ENCODE results near the gene OR4D6. TPM values are rescaled to one million over a fixed set of nuclear protein-coding genes. Genes with fewer than 3 reads are reported as not detected.

OR4D6 gene
- total RNA-seq, 4 donors from 2014 or later: not detected

DNA sequence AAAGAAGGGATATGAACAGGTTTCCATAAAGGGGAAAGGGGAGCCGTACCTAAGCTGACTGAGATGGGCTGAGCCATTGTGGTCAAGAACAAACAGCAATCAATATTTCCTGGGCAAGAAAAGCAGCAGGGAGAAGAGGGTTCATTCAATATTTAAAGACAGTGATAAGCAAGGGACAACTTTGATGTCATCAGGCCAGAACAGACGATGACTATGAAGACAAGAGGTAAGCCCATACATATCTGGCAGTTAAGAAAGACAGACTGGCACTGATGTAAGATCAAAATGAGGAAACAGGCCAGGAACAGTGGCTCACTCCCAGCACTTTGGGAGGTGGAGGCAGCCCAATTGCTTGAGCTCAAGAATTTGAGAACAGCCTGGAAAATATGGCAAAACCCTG, 32.9 kb upstream of the OR4D6 start:
- Histone ChIP-seq H3K9me3 (no peaks in the 10 kb centered on the region), H3K36me3 (no peaks in the 10 kb centered on the region), H3K4me3 (no peak overlapping the region), H3K4me1 (no peaks in the 10 kb centered on the region), H3K27ac (replicated peaks in 1 of 4) (no peak overlapping the region), H3K27me3 (no peaks in the 10 kb centered on the region)
- 76% methylated on average over 2 of the region's 2 CpGs for WGBS
- no peak for TF ChIP-seq EP300 (IDR thresholded peaks at IDR 0.05)
- TF ChIP-seq, protein P1, sequence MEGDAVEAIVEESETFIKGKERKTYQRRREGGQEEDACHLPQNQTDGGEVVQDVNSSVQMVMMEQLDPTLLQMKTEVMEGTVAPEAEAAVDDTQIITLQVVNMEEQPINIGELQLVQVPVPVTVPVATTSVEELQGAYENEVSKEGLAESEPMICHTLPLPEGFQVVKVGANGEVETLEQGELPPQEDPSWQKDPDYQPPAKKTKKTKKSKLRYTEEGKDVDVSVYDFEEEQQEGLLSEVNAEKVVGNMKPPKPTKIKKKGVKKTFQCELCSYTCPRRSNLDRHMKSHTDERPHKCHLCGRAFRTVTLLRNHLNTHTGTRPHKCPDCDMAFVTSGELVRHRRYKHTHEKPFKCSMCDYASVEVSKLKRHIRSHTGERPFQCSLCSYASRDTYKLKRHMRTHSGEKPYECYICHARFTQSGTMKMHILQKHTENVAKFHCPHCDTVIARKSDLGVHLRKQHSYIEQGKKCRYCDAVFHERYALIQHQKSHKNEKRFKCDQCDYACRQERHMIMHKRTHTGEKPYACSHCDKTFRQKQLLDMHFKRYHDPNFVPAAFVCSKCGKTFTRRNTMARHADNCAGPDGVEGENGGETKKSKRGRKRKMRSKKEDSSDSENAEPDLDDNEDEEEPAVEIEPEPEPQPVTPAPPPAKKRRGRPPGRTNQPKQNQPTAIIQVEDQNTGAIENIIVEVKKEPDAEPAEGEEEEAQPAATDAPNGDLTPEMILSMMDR (IDR thresholded peaks at IDR 0.05): no peak
- TF ChIP-seq POLR2AphosphoS5 (IDR thresholded peaks at IDR 0.05): no peak
- no peak for TF ChIP-seq POLR2A (IDR thresholded peaks at IDR 0.05; ENCODE audit: low read depth)
- intact Hi-C loops (cut with DNase I): no loop called here
- DNase-seq (ENCODE audit: extremely low spot score): no peak

DNA sequence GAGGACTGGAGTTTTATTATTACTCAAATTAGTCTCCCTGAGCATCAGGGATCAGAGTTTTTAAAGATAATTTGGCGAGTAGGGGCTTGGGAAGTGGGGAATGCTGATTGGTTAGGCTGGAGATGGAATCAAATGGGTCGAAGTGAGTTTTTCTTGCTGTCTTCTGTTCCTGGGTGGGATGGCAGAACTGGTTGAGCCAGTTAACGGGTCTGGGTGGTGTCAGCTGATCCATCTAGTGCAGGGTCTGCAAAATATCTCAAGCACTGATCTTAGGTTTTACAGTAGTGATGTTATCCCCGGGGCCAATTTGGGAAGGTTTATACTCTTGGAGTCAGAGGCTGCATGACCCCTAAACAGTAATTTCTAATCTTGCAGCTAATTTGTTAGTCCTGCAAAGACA, 31.6 kb upstream of the OR4D6 start:
- Histone ChIP-seq H3K36me3 (no peaks in the 10 kb centered on the region), H3K4me1 (no peaks in the 10 kb centered on the region), H3K9me3 (no peaks in the 10 kb centered on the region), H3K27me3 (no peaks in the 10 kb centered on the region), H3K27ac (replicated peaks in 1 of 4) (no peak overlapping the region), H3K4me3 (no peak overlapping the region)
- intact Hi-C loops (cut with DNase I): no loop called here
- WGBS: 64% methylated on average over 4 of the region's 4 CpGs
- no peak for DNase-seq (ENCODE audit: extremely low spot score)
- TF ChIP-seq POLR2A (IDR thresholded peaks at IDR 0.05; ENCODE audit: low read depth) (no peak), POLR2AphosphoS5 (IDR thresholded peaks at IDR 0.05) (no peak)
- TF ChIP-seq, protein P1 (IDR thresholded peaks at IDR 0.05): no peak

DNA sequence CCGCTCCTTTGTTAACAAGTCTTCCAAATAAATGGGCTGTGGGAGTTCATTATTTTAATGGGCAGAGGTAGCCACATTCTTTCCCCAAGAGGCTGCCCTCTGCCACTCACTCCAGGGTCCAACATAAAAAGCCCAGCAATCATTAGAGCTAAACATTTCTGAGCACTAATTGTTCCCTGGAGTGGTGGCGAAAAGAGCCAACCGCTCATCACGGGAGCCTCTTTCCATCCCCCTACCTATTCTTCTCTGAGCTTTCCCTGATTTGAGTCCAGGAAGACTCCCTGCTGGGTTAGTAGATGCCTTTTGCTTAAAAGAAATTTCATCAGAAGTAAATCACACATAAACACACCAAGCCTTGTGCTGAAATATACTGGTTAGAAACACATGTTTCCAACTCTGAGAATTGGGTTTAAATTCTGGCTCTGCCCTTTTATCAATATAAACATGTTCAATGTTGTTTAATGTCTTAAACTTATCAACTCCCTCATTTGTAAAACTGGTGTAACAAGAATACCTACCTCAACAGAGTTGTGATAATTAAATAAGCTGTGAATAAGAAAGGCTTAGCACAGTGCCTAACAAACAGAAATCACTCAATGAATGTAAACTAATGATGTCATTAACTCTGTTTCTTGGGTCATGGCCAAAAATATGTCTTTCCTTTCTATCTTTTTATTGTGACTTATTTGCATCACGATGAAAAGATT, 30.2 kb upstream of the OR4D6 start, which contains the start of gene OR5A2:
OR5A2 (minus strand) TSS at position 53 of the 707 bp plus-strand sequence. CDS start 3,460 bp downstream, outside the sequence.
- 73% methylated on average over 5 of the region's 5 CpGs for WGBS
- H3K36me3 ChIP-seq: no peaks in the 10 kb centered on the region
- no peaks in the 10 kb centered on the region for H3K27me3 ChIP-seq
- H3K4me1 ChIP-seq: no peaks in the 10 kb centered on the region
- TF ChIP-seq POLR2AphosphoS5 (IDR thresholded peaks at IDR 0.05) (no peak), EP300 (IDR thresholded peaks at IDR 0.05) (no peak), POLR2A (IDR thresholded peaks at IDR 0.05; ENCODE audit: low read depth) (no peak)
- TF ChIP-seq, protein P1 (IDR thresholded peaks at IDR 0.05): no peak
- intact Hi-C loops (cut with DNase I): no loop called here
- no peak within 1 kb of the TSS for H3K4me3 ChIP-seq
- H3K27ac ChIP-seq (replicated peaks in 1 of 4): no peak within 1 kb of the TSS
- DNase-seq (ENCODE audit: extremely low spot score): no peak
- no peaks in the 10 kb centered on the region for H3K9me3 ChIP-seq

DNA sequence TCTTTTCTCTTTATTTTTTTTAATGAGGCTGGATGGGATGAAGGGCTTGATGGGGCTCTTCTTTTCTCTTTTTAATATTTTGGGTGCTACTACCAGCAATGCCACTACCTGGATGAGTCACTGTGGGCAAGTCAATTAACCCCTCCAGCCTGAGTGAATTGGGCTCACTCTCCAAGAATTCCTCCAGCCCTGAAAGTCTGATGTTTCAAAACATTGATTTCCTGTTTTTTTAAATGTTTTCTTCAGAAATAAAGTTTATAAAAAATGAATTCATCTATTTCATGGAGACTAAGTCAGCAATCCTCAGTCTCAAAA, 29.7 kb upstream of the OR4D6 start:
- intact Hi-C loops (cut with DNase I): no loop called here
- Histone ChIP-seq H3K4me1 (no peaks in the 10 kb centered on the region), H3K27me3 (no peaks in the 10 kb centered on the region), H3K9me3 (no peaks in the 10 kb centered on the region), H3K4me3 (no peak overlapping the region), H3K27ac (replicated peaks in 1 of 4) (no peak overlapping the region), H3K36me3 (no peaks in the 10 kb centered on the region)
- no peak for DNase-seq (ENCODE audit: extremely low spot score)
- TF ChIP-seq, protein P1 (IDR thresholded peaks at IDR 0.05): no peak
- no peak for TF ChIP-seq POLR2A (IDR thresholded peaks at IDR 0.05; ENCODE audit: low read depth)
- TF ChIP-seq POLR2AphosphoS5 (IDR thresholded peaks at IDR 0.05): no peak
- no peak for TF ChIP-seq EP300 (IDR thresholded peaks at IDR 0.05)

All from esophagus muscularis mucosa (tissue), 4 donors.